Neutrophil (primary cell): ENCODE measurements around the gene PRICKLE3.

Experiments used
- H3K27ac ChIP-seq: fragments of 200-600 bp; sonication (generic); 2 replicates; pipeline ENCODE4 v1.5.1; 2016; ENCODE audit warnings: mild to moderate bottlenecking, moderate library complexity
- H3K27me3 ChIP-seq: fragments of 200-600 bp; sonication (generic); 2 replicates; pipeline ENCODE4 v1.6.0; 2016; ENCODE audit warnings: mild to moderate bottlenecking
- H3K36me3 ChIP-seq: fragments of 200-600 bp; sonication (generic); 2 replicates; pipeline ENCODE4 v1.5.1; 2017
- H3K4me1 ChIP-seq, 2 experiments: fragments of 200-600 bp in 1 of 2; sonication (generic) in 1 of 2; 1 replicate in 1 of 2; 2 replicates in 1 of 2; pipeline versions ENCODE4 v1.5.1 to v1.6.1; 2013 to 2016; ENCODE audit warnings: low read depth in 1 of 2, low read length in 1 of 2, mild to moderate bottlenecking in 1 of 2, moderate library complexity in 1 of 2; ENCODE audit not compliant: control insufficient read depth in 1 of 2, insufficient read depth in 1 of 2
- H3K4me3 ChIP-seq, 2 experiments: fragments of 200-600 bp in 1 of 2; sonication (generic) in 1 of 2; 1 replicate in 1 of 2; 2 replicates in 1 of 2; pipeline ENCODE4 v1.5.1; 2013 to 2016; ENCODE audit warnings: low read depth in 1 of 2, low read length in 1 of 2, mild to moderate bottlenecking in 1 of 2, moderate library complexity in 1 of 2
- H3K9me3 ChIP-seq: fragments of 200-600 bp; sonication (generic); 2 replicates; pipeline ENCODE4 v1.5.1; 2016
- CTCF ChIP-seq: fragments of 200-600 bp; sonication (generic); IDR thresholded peaks from 2 replicates; pipeline ENCODE4 v1.5.1; 2016; ENCODE audit warnings: antibody characterized with exemption

PRICKLE3 gene, protein sequence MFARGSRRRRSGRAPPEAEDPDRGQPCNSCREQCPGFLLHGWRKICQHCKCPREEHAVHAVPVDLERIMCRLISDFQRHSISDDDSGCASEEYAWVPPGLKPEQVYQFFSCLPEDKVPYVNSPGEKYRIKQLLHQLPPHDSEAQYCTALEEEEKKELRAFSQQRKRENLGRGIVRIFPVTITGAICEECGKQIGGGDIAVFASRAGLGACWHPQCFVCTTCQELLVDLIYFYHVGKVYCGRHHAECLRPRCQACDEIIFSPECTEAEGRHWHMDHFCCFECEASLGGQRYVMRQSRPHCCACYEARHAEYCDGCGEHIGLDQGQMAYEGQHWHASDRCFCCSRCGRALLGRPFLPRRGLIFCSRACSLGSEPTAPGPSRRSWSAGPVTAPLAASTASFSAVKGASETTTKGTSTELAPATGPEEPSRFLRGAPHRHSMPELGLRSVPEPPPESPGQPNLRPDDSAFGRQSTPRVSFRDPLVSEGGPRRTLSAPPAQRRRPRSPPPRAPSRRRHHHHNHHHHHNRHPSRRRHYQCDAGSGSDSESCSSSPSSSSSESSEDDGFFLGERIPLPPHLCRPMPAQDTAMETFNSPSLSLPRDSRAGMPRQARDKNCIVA

DNA sequence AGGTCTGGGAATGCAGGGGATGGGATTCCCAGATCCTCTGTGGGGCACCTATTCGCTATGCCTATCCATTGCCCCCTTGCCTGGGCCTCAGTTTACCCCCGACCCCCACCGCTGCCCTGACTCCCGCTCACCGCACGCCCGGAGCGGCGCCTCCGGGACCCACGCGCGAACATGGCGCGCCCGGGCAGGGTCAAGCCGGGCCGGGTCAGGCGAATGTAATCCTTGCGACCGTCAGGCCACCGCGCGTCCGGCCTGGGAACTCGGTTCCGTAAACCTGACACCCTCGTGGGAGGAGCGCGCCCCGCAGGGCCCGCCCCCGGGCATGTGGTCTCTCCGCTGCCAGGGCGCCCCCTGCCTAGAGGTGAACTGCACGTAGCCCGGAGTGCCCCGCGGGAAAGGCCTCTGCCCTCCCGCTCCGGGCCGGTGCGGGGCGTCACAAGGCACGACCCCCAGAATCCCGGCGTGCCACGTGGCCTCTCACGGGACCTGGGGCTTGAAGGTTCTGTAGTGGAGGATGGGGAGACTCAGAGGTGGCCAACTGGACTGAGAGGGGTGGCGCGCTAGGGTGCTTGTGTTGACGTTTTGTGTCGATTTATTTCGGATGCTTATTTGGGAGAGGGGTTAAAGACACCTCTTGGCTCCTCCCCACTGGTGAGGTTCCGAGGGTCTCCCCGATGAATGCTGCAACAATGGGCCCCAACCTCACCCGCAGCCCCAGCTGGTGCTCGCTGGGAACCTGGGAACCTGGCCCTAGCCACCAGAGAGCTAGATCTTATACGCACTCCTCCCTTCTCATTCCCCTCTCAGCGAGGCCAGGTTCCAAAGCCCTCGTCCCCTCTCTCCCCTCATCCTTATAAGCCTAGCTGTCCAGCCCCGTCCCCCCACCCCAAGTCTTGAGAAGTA, at the start of gene PRICKLE3:
PRICKLE3 (minus strand) TSS at position 249 of the 903 bp plus-strand sequence; CDS start at position 173, 76 bp downstream.
- TF ChIP-seq CTCF = peak; percentile 68
- Histone ChIP-seq H3K4me1 (peaks cover 38 to 43% of the 10 kb centered on the region in 2 experiments), H3K4me3 (peak within 1 kb of the TSS; percentile 61 to 64), H3K36me3 (peaks cover 11% of the 10 kb centered on the region), H3K27ac (peak within 1 kb of the TSS; percentile 90), H3K9me3 (no peaks in the 10 kb centered on the region), H3K27me3 (no peaks in the 10 kb centered on the region)

GRCh38 chrX:49233887-49234555, 47.8 kb upstream of the PRICKLE3 start:
- no peaks in the 10 kb centered on the region for H3K36me3 ChIP-seq
- H3K9me3 ChIP-seq = no peaks in the 10 kb centered on the region
- no peak overlapping the region for H3K27ac ChIP-seq
- H3K27me3 ChIP-seq = no peaks in the 10 kb centered on the region
- TF ChIP-seq CTCF = no peak
- peaks cover 40 to 47% of the 10 kb centered on the region in 2 experiments for H3K4me1 ChIP-seq
- H3K4me3 ChIP-seq = no peak overlapping the region

- TF ChIP-seq CTCF = no peak
- Histone ChIP-seq H3K36me3 (no peaks in the 10 kb centered on the region), H3K4me1 (peaks cover 32 to 40% of the 10 kb centered on the region in 2 experiments), H3K27me3 (no peaks in the 10 kb centered on the region), H3K4me3 (no peak within 1 kb of the TSS), H3K27ac (no peak within 1 kb of the TSS), H3K9me3 (no peaks in the 10 kb centered on the region)
Observed at GRCh38 chrX:49233176-49233575, 47.0 kb upstream of the PRICKLE3 start, which contains the start of gene CACNA1F. TSS of gene CACNA1F (minus strand) at chrX:49233340. CDS start at chrX:49233309, 31 bp downstream.

DNA sequence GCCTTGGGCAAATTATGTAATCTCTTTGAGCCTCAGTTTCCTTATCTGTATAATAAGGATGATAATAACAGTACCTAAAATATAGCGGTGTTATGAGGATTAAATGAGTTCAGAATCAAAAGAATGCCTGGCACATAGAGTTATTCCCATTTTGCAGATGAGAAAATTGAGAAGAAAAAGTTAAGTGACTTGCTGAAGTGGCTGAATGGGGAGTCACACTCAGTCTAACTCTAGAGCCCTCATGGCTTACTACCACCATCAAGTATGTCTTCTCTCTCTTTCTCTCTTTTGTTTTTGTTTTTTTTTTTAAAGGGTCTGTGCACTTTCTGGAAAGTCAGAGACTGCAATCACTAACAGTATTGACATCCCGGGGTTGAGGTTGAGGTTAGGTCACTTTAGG, 46.4 kb upstream of the PRICKLE3 start:
- TF ChIP-seq CTCF = no peak
- H3K4me1 ChIP-seq = peaks cover 27 to 33% of the 10 kb centered on the region in 2 experiments

More for the DNA sequence above, 46.4 kb upstream of the PRICKLE3 start:
- H3K27me3 ChIP-seq = no peaks in the 10 kb centered on the region
- no peaks in the 10 kb centered on the region for H3K9me3 ChIP-seq
- H3K36me3 ChIP-seq = no peaks in the 10 kb centered on the region
- no peak overlapping the region for H3K4me3 ChIP-seq
- no peak overlapping the region for H3K27ac ChIP-seq
